Measurements from ENCODE around the gene BPIFB1.

GRCh38 chr20:33234050-33234449 lies 49.0 kb upstream of the BPIFB1 start:
- TF ChIP-seq POLR2A (IDR thresholded peaks at IDR 0.05; ENCODE audit: extremely low read depth, insufficient read length) (no peak), CTCF (IDR thresholded peaks at IDR 0.05; ENCODE audit: low read depth, low read length) (no peak), MYC (IDR thresholded peaks at IDR 0.05; ENCODE audit: low read depth, low read length) (no peak), MAX (IDR thresholded peaks at IDR 0.05; ENCODE audit: low read depth, low read length) (no peak)

Measured in NB4 (cell line).